Gastroesophageal sphincter (tissue), 4 donors: Measurements from ENCODE around the gene MTX2. TPM values are rescaled to one million over a fixed set of nuclear protein-coding genes. Genes with fewer than 3 reads are reported as not detected.

Source experiments
- ATAC-seq: fragments of 150-250 bp; one replicate; pipeline ENCODE4 v1.9.1; 2016; ENCODE audit warnings: mild to moderate bottlenecking, moderate library complexity
- H3K27ac ChIP-seq, 4 donors: fragments of 200-600 bp; sonication (generic) in 3 of 4; 1 replicate in 3 of 4; 2 replicates in 1 of 4; pipeline ENCODE4 v1.5.1; 2016 to 2019
- H3K27me3 ChIP-seq: fragments of 200-600 bp; sonication (generic); one replicate; pipeline ENCODE4 v1.5.1; 2019
- H3K36me3 ChIP-seq, 2 donors: fragments of 200-600 bp; sonication (generic); one replicate each; pipeline ENCODE4 v1.5.1; 2019; ENCODE audit warnings: control low read depth in 1 of 2
- H3K4me1 ChIP-seq, 3 donors: fragments of 200-600 bp; sonication (generic); 1 replicate in 2 of 3; 2 replicates in 1 of 3; pipeline ENCODE4 v1.5.1; 2016 to 2019; ENCODE audit warnings: control low read depth in 2 of 3
- H3K4me3 ChIP-seq, 2 donors: fragments of 200-600 bp; sonication (generic); one replicate each; pipeline ENCODE4 v1.5.1; 2019; ENCODE audit warnings: mild to moderate bottlenecking in 1 of 2, moderate library complexity in 1 of 2
- H3K9me3 ChIP-seq, 3 donors: fragments of 200-600 bp; sonication (generic); one replicate each; pipeline ENCODE4 v1.5.1; 2017 to 2019; ENCODE audit warnings: control low read depth in 2 of 3
- CTCF ChIP-seq, 4 experiments: fragments of 200-600 bp in 2 of 4; fragments of 450-650 bp in 2 of 4; sonication (generic) in 1 of 4; IDR thresholded peaks; one replicate each; pipeline ENCODE4 v1.5.1; 2017 to 2019; ENCODE audit warnings: antibody characterized with exemption in 4 of 4, mild to moderate bottlenecking in 2 of 4, moderate library complexity in 2 of 4
- EP300 ChIP-seq: sonication (generic); formaldehyde crosslinking; IDR thresholded peaks from one replicate; pipeline ENCODE4 v1.6.1; 2017; ENCODE audit warnings: antibody characterized with exemption, mild to moderate bottlenecking
- POLR2A ChIP-seq, 2 donors: fragments of 450-650 bp; IDR thresholded peaks; one replicate each; pipeline ENCODE4 v1.6.1; 2017; ENCODE audit warnings: antibody characterized with exemption in 2 of 2, mild to moderate bottlenecking in 2 of 2, moderate library complexity in 1 of 2
- POLR2AphosphoS5 ChIP-seq: sonication (generic); formaldehyde crosslinking; IDR thresholded peaks from one replicate; pipeline ENCODE4 v1.6.1; 2017; ENCODE audit warnings: antibody characterized with exemption
- WGBS, 2 donors: methylation state at CpG; one replicate each; pipeline ENCODE4 v1.1.5; 2018; ENCODE audit warnings: low coverage in 1 of 2; 5-methylcytosine and 5-hydroxymethylcytosine counted together
- total RNA-seq, 4 donors: library from RNA; depleted of rRNA; stranded (reverse); fragments of >200 nt; gene quantifications; one replicate each; pipeline ENCODE4 v1.1.0, GENCODE V29; 2016

MTX2 gene
- total RNA-seq, 4 donors from 2014 or later, result 21.3 to 41.1 (median 29.4) TPM

- Histone ChIP-seq H3K36me3 (no peaks in the 10 kb centered on the region), H3K27me3 (no peaks in the 10 kb centered on the region), H3K27ac (no peak overlapping the region), H3K4me1 (peaks cover 0 to 7% (median 0%) of the 10 kb centered on the region in 3 donors), H3K9me3 (no peaks in the 10 kb centered on the region), H3K4me3 (no peak overlapping the region)
- no peak for ATAC-seq
- 50 to 67% methylated on average over 1 of the region's 1 CpG for WGBS, 2 donors
- no peak for TF ChIP-seq CTCF (IDR thresholded peaks at IDR 0.05)
- no peak for TF ChIP-seq POLR2AphosphoS5
- no peak for TF ChIP-seq EP300
- TF ChIP-seq POLR2A (IDR thresholded peaks at IDR 0.05), result no peak
These were observed 15.3 kb downstream of the MTX2 start for GRCh38 chr2:176284461-176285049.

- Histone ChIP-seq H3K4me3 (no peak overlapping the region), H3K27me3 (no peaks in the 10 kb centered on the region), H3K36me3 (no peaks in the 10 kb centered on the region), H3K27ac (no peak overlapping the region), H3K9me3 (no peaks in the 10 kb centered on the region), H3K4me1 (peaks cover 0 to 11% (median 0%) of the 10 kb centered on the region in 3 donors)
- TF ChIP-seq POLR2AphosphoS5, result no peak
- TF ChIP-seq EP300, result no peak
- no peak for TF ChIP-seq POLR2A (IDR thresholded peaks at IDR 0.05)
- TF ChIP-seq CTCF (IDR thresholded peaks at IDR 0.05), result no peak
- no peak for ATAC-seq
These were observed 16.1 kb downstream of the MTX2 start for GRCh38 chr2:176285321-176285720.

GRCh38 chr2:176291335-176291734, 22.1 kb downstream of the MTX2 start:
- peaks cover 0 to 41% (median 0%) of the 10 kb centered on the region in 3 donors for H3K4me1 ChIP-seq
- H3K4me3 ChIP-seq, result no peak overlapping the region
- H3K27ac ChIP-seq, result no peak overlapping the region
- no peaks in the 10 kb centered on the region for H3K27me3 ChIP-seq
- no peak for TF ChIP-seq POLR2AphosphoS5
- no peak for TF ChIP-seq EP300
- no peak for TF ChIP-seq CTCF (IDR thresholded peaks at IDR 0.05)
- TF ChIP-seq POLR2A (IDR thresholded peaks at IDR 0.05), result no peak
- H3K9me3 ChIP-seq, result no peaks in the 10 kb centered on the region
- WGBS, 2 donors, result 87 to 89% methylated on average over 4 of the region's 4 CpGs
- H3K36me3 ChIP-seq, result no peaks in the 10 kb centered on the region
- ATAC-seq, result no peak

- Histone ChIP-seq H3K4me3 (no peak overlapping the region), H3K27me3 (no peaks in the 10 kb centered on the region), H3K36me3 (no peaks in the 10 kb centered on the region), H3K9me3 (no peaks in the 10 kb centered on the region), H3K4me1 (peaks cover 0 to 41% (median 0%) of the 10 kb centered on the region in 3 donors), H3K27ac (no peak overlapping the region)
- no peak for ATAC-seq
- TF ChIP-seq POLR2AphosphoS5 (no peak), CTCF (IDR thresholded peaks at IDR 0.05) (no peak), POLR2A (IDR thresholded peaks at IDR 0.05) (no peak), EP300 (no peak)
These were observed 22.6 kb downstream of the MTX2 start for GRCh38 chr2:176291809-176292283.

GRCh38 chr2:176292608-176293007, 23.4 kb downstream of the MTX2 start:
- no peak for ATAC-seq
- Histone ChIP-seq H3K27me3 (no peaks in the 10 kb centered on the region), H3K4me1 (peaks cover 0 to 41% (median 0%) of the 10 kb centered on the region in 3 donors), H3K9me3 (no peaks in the 10 kb centered on the region), H3K4me3 (no peak overlapping the region), H3K36me3 (no peaks in the 10 kb centered on the region), H3K27ac (no peak overlapping the region)
- TF ChIP-seq CTCF (IDR thresholded peaks at IDR 0.05), result no peak
- TF ChIP-seq EP300, result no peak
- no peak for TF ChIP-seq POLR2AphosphoS5
- 92 to 100% methylated on average over 2 of the region's 2 CpGs for WGBS, 2 donors
